Effector memory CD8-positive, alpha-beta T cell (primary cell): ENCODE data around the gene AASDH.

ENCODE experiments used
- ATAC-seq: fragments of 150-1000 bp; cut with Tn5 transposase; replicated peaks from 2 replicates; pipeline ENCODE4 v1.10.0; 2021; ENCODE audit warnings: mild to moderate bottlenecking, moderate library complexity
- DNase-seq, 3 experiments: peaks; one replicate each; pipeline ENCODE4 v3.0.0; 2021
- H3K27ac Mint-ChIP-seq, 2 donors: one replicate each; pipeline ENCODE4 v1.8.0; 2022; ENCODE audit warnings: mild to moderate bottlenecking in 2 of 2, mixed read lengths in 2 of 2, moderate library complexity in 2 of 2
- H3K27me3 Mint-ChIP-seq, 2 donors: one replicate each; pipeline ENCODE4 v1.8.0; 2022; ENCODE audit warnings: mixed read lengths in 2 of 2
- H3K36me3 Mint-ChIP-seq: one replicate; pipeline ENCODE4 v1.8.0; 2022; ENCODE audit warnings: mild to moderate bottlenecking, moderate library complexity, mixed read lengths; ENCODE audit not compliant: insufficient read depth
- H3K4me1 Mint-ChIP-seq, 2 donors: one replicate each; pipeline ENCODE4 v1.8.0; 2022; ENCODE audit warnings: low read depth in 2 of 2, mixed read lengths in 2 of 2
- H3K4me3 Mint-ChIP-seq, 2 donors: one replicate each; pipeline ENCODE4 v1.8.0; 2022; ENCODE audit warnings: mild to moderate bottlenecking in 2 of 2, mixed read lengths in 2 of 2, moderate library complexity in 2 of 2
- H3K9me3 Mint-ChIP-seq, 2 donors: one replicate each; pipeline ENCODE4 v1.8.0; 2022; ENCODE audit warnings: mixed read lengths in 2 of 2

Gene AASDH

DNA sequence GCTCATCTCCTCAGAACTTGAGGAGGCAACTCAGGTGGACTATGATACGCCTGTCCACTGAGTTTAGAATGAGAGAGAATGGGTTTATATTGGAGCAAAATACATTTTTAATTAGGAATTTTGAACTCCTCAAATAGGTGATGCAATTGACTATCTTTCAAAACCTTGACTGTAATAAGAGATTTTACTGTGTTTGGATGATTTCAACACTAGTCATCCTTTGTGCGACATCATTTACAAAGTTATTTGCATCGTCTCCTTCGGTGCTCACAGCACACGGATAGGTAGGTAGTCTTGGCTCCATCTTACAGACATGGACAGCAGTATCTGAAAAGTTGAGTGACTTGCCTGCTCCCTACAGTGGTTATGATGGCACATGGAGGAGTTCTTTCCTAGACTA is 67.0 kb downstream of the AASDH start:
- no peaks in the 10 kb centered on the region for H3K9me3 Mint-ChIP-seq
- ATAC-seq (no peak), DNase-seq (no peak)
- no peak overlapping the region for H3K4me3 Mint-ChIP-seq
- H3K4me1 Mint-ChIP-seq, result no peaks in the 10 kb centered on the region
- peaks cover 17 to 53% of the 10 kb centered on the region in 2 donors for H3K27me3 Mint-ChIP-seq
- H3K27ac Mint-ChIP-seq, result no peak overlapping the region
- no peaks in the 10 kb centered on the region for H3K36me3 Mint-ChIP-seq

GRCh38 chr4:56318555-56318954 is 68.7 kb downstream of the AASDH start:
- peaks cover 17 to 56% of the 10 kb centered on the region in 2 donors for H3K27me3 Mint-ChIP-seq
- no peak for ATAC-seq
- no peaks in the 10 kb centered on the region for H3K36me3 Mint-ChIP-seq
- no peak overlapping the region for H3K27ac Mint-ChIP-seq
- no peak overlapping the region for H3K4me3 Mint-ChIP-seq
- peaks cover 0 to 3% of the 10 kb centered on the region in 2 donors for H3K9me3 Mint-ChIP-seq
- H3K4me1 Mint-ChIP-seq, result no peaks in the 10 kb centered on the region
- no peak for DNase-seq

- DNase-seq (no peak), ATAC-seq (no peak)
- peaks cover 10 to 51% of the 10 kb centered on the region in 2 donors for H3K27me3 Mint-ChIP-seq
- H3K36me3 Mint-ChIP-seq, result no peaks in the 10 kb centered on the region
- no peak overlapping the region for H3K27ac Mint-ChIP-seq
- H3K4me1 Mint-ChIP-seq, result no peaks in the 10 kb centered on the region
- no peak overlapping the region for H3K4me3 Mint-ChIP-seq
- H3K9me3 Mint-ChIP-seq, result peaks cover 0 to 3% of the 10 kb centered on the region in 2 donors
These were observed 69.5 kb downstream of the AASDH start for GRCh38 chr4:56317749-56318148.

DNA sequence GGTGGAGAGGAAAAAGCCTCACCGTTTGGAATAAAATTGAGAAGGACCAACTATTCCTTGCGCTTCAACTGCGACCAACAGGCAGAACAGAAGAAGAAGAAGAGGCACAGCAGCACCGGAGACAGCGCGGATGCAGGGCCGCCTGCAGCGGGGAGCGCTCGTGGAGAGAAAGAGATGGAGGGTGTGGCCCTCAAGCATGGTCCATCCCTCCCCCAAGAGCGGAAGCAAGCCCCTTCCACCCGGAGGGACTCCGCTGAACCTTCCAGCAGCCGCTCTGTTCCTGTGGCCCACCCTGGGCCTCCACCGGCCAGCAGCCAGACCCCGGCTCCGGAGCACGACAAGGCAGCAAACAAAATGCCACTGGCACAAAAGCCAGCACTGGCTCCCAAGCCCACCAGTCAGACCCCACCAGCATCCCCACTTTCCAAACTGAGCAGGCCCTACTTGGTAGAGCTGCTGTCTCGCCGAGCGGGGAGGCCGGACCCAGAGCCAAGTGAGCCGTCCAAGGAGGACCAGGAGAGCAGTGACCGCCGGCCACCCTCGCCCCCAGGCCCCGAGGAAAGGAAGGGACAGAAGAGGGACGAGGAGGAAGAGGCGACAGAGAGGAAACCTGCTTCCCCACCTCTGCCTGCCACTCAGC is 71.2 kb downstream of the AASDH start:
- no peak overlapping the region for H3K27ac Mint-ChIP-seq
- no peak overlapping the region for H3K4me3 Mint-ChIP-seq
- DNase-seq (no peak), ATAC-seq (no peak)
- no peaks in the 10 kb centered on the region for H3K4me1 Mint-ChIP-seq
- peaks cover 4 to 40% of the 10 kb centered on the region in 2 donors for H3K27me3 Mint-ChIP-seq
- H3K36me3 Mint-ChIP-seq, result no peaks in the 10 kb centered on the region
- H3K9me3 Mint-ChIP-seq, result peaks cover 0 to 3% of the 10 kb centered on the region in 2 donors

- no peak for ATAC-seq
- DNase-seq, result no peak
- peaks cover 0 to 3% of the 10 kb centered on the region in 2 donors for H3K9me3 Mint-ChIP-seq
- no peaks in the 10 kb centered on the region for H3K36me3 Mint-ChIP-seq
- no peak overlapping the region for H3K27ac Mint-ChIP-seq
- H3K4me1 Mint-ChIP-seq, result no peaks in the 10 kb centered on the region
- no peak overlapping the region for H3K4me3 Mint-ChIP-seq
- peaks cover 0 to 35% of the 10 kb centered on the region in 2 donors for H3K27me3 Mint-ChIP-seq
These were observed 71.7 kb downstream of the AASDH start for GRCh38 chr4:56315543-56315942.

DNA sequence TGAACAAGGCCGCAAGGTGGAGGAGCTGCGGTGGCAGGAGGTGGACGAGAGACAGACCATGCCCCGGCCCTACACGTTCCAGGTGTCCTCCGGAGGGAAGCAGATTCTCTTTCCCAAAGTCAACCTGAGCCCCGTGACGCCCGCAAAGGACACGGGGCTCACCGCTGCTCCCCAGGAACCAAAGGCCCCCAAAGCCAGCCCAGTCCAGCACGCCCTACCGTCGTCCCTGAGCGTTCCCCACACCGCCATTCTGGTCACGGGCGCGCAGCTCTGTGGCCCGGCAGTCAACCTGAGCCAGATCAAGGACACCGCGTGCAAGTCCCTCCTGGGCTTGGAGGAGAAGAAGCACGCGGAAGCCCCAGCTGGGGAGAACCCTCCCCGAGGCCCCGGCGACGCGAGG is 72.2 kb downstream of the AASDH start:
- DNase-seq (no peak), ATAC-seq (no peak)
- peaks cover 0 to 31% of the 10 kb centered on the region in 2 donors for H3K27me3 Mint-ChIP-seq
- H3K27ac Mint-ChIP-seq, result no peak overlapping the region
- no peak overlapping the region for H3K4me3 Mint-ChIP-seq
- H3K36me3 Mint-ChIP-seq, result no peaks in the 10 kb centered on the region
- peaks cover 0 to 3% of the 10 kb centered on the region in 2 donors for H3K9me3 Mint-ChIP-seq
- no peaks in the 10 kb centered on the region for H3K4me1 Mint-ChIP-seq

GRCh38 chr4:56314207-56314915 is 72.9 kb downstream of the AASDH start:
- Mint-ChIP-seq H3K27ac (no peak overlapping the region), H3K36me3 (no peaks in the 10 kb centered on the region)

GRCh38 chr4:56313132-56313531 is 74.2 kb downstream of the AASDH start:
- ATAC-seq, result no peak
- no peaks in the 10 kb centered on the region for H3K36me3 Mint-ChIP-seq
- peaks cover 0 to 3% of the 10 kb centered on the region in 2 donors for H3K9me3 Mint-ChIP-seq
- no peak overlapping the region for H3K27ac Mint-ChIP-seq
- H3K4me3 Mint-ChIP-seq, result no peak overlapping the region
- no peaks in the 10 kb centered on the region for H3K4me1 Mint-ChIP-seq
- peaks cover 7 to 15% of the 10 kb centered on the region in 2 donors for H3K27me3 Mint-ChIP-seq
- DNase-seq, result no peak

More at GRCh38 chr4:56314207-56314915, 72.9 kb downstream of the AASDH start:
- Mint-ChIP-seq H3K27me3 (peaks cover 0 to 25% of the 10 kb centered on the region in 2 donors), H3K4me1 (no peaks in the 10 kb centered on the region), H3K4me3 (no peak overlapping the region), H3K9me3 (peaks cover 0 to 3% of the 10 kb centered on the region in 2 donors)
- no peak for ATAC-seq
- DNase-seq, result no peak

DNA sequence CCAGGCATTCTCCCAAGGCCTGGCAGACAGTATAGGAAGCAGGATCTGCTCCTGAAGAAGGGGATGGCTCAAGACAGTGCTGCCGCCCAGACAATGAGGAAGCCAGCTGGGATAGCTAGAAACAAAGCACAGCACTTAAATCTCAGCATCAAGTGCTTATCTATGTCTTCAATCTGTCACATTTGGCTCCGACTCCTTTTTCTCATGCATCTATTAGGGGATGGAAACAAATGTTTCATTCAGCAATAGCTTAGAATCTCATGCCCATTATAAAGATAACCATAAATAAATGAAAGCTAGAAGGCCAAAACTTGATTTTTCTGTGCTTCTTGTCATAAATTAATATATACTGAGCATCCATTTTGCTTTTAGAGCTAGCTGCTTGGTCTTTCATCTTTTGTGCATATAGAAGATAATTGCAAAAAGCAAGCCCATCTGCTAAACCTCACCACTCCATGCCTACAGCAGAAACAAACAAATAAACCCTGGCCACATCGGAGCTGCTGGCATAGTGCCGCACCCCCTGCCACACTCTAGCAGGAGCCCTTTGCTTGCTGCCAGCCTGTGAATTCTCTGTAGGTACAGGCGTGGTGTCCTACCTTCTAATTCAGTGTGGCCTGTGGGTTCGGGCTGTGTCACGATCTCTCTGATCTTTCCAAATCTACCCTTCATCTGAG is 75.9 kb downstream of the AASDH start:
- Mint-ChIP-seq H3K4me1 (no peaks in the 10 kb centered on the region), H3K9me3 (peaks cover 0 to 3% of the 10 kb centered on the region in 2 donors), H3K27ac (no peak overlapping the region), H3K27me3 (peaks cover 7 to 23% of the 10 kb centered on the region in 2 donors), H3K4me3 (no peak overlapping the region), H3K36me3 (no peaks in the 10 kb centered on the region)
- no peak for DNase-seq
- ATAC-seq, result no peak

GRCh38 chr4:56310401-56311125 is 76.7 kb downstream of the AASDH start:
- Mint-ChIP-seq H3K9me3 (peaks cover 0 to 3% of the 10 kb centered on the region in 2 donors), H3K4me3 (no peak overlapping the region), H3K27ac (no peak overlapping the region), H3K36me3 (no peaks in the 10 kb centered on the region), H3K27me3 (peaks cover 9 to 23% of the 10 kb centered on the region in 2 donors), H3K4me1 (no peaks in the 10 kb centered on the region)
- DNase-seq (no peak), ATAC-seq (no peak)

DNA sequence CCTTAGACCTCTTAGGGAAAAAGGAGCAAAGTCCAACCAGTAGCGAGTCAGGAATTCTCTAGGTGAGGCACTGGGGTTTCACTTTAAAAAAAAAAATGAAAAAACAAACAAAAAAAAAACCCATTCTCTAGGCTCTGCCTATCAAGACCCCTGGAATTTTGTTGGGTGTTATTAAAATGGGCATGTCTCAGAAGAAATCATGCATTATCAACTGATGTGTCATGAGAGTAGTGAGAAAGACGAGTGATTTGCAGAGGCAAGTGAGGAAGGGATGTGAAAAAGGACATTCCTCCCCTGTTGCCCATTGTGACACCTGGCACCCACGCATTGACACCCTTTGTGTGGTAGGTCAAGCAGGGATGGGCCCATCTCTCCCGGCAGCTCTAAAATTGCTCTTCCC is 78.9 kb downstream of the AASDH start:
- no peak overlapping the region for H3K4me3 Mint-ChIP-seq
- no peak overlapping the region for H3K27ac Mint-ChIP-seq
- no peak for DNase-seq
- H3K4me1 Mint-ChIP-seq, result no peaks in the 10 kb centered on the region
- peaks cover 12 to 13% of the 10 kb centered on the region in 2 donors for H3K27me3 Mint-ChIP-seq
- H3K9me3 Mint-ChIP-seq, result no peaks in the 10 kb centered on the region
- no peaks in the 10 kb centered on the region for H3K36me3 Mint-ChIP-seq
- ATAC-seq, result no peak

DNA sequence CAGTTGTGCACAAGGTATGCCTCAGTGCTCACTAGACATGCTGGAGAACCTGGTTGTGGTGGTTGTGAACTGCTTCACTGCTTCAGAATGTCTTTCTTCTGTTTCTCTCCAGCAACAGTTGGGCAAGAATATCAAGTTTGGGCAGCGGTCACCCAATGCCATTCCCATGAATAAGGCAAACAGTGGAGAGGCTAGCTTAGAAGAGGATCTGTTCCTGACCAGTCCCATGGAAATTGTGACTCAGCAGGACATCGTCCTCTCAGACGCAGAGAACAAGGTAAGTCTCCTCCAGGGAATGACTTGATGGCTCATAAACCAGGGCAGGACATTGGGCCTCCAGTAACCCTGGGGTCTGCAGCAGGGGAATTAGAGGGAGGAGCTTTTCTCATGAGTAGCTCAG is 79.9 kb downstream of the AASDH start:
- Mint-ChIP-seq H3K4me1 (no peaks in the 10 kb centered on the region), H3K27me3 (peaks cover 12% of the 10 kb centered on the region in 2 donors), H3K4me3 (no peak overlapping the region), H3K9me3 (no peaks in the 10 kb centered on the region), H3K27ac (no peak overlapping the region), H3K36me3 (no peaks in the 10 kb centered on the region)
- DNase-seq (no peak), ATAC-seq (no peak)

DNA sequence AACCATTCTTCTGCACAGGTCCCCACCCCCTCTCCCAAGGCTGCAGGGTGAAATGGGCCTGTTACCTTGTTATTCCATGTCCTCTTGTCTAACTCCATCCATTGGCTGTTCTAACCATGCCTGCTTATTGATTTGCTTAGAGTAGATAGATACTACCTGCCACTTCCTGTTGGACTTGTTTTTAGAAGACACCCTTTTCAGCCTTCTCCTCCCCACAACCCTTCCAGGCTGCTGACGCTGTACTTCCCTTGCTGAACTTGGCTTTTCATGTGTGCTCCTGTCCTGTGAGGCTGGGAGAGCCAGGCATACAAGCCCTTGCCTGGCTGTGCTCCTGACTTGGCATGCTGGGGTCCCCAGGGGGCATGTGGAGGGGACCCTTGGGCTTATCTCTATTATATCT is 81.9 kb downstream of the AASDH start:
- DNase-seq (no peak), ATAC-seq (no peak)
- Mint-ChIP-seq H3K4me1 (peaks cover 5 to 7% of the 10 kb centered on the region in 2 donors), H3K9me3 (no peaks in the 10 kb centered on the region), H3K27me3 (peaks cover 12% of the 10 kb centered on the region in 2 donors), H3K4me3 (no peak overlapping the region), H3K36me3 (no peaks in the 10 kb centered on the region), H3K27ac (no peak overlapping the region)
